AG09309 (cell line): ENCODE data around the gene GABRA1.

Experiments used
- DNase-seq: peaks from one replicate; pipeline ENCODE4 v3.0.0-alpha.2; 2010; ENCODE audit warnings: low read depth
- H3K4me3 ChIP-seq: 2 replicates; pipeline ENCODE4 v1.5.1; 2011; ENCODE audit warnings: mild to moderate bottlenecking, low read depth, low read length, moderate library complexity; ENCODE audit not compliant: control insufficient read depth
- TF ChIP-seq, protein P1 (sequence below): IDR thresholded peaks from 2 replicates; pipeline ENCODE4 v1.5.1; 2011; ENCODE audit warnings: mild to moderate bottlenecking, low read depth, low read length, inconsistent platforms; ENCODE audit not compliant: insufficient read depth, control insufficient read depth; ENCODE audit errors: missing control alignments

The GABRA1 gene

DNA sequence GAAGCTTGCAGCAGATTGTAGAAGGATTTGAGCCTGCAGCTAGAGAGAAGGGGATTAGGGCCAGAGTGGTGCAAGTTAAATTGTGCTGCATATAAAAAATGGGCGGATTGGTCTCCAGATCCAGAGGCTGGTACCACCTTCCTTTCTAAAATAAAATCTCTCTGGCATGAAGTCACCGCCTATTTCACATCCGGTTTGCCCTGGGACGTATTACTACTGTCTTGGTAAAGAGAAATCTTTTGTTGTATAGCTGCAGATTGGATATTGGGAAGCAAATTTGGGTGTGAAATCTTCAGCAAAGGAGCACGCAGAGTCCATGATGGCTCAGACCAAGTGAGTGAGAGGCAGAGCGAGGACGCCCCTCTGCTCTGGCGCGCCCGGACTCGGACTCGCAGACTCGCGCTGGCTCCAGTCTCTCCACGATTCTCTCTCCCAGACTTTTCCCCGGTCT is at the start of gene GABRA1:
Gene GABRA1, plus strand, starts transcription at position 180 of the 451 bp plus-strand sequence. CDS start 2,691 bp downstream, outside the sequence.
- no peak for DNase-seq
- TF ChIP-seq, protein P1, sequence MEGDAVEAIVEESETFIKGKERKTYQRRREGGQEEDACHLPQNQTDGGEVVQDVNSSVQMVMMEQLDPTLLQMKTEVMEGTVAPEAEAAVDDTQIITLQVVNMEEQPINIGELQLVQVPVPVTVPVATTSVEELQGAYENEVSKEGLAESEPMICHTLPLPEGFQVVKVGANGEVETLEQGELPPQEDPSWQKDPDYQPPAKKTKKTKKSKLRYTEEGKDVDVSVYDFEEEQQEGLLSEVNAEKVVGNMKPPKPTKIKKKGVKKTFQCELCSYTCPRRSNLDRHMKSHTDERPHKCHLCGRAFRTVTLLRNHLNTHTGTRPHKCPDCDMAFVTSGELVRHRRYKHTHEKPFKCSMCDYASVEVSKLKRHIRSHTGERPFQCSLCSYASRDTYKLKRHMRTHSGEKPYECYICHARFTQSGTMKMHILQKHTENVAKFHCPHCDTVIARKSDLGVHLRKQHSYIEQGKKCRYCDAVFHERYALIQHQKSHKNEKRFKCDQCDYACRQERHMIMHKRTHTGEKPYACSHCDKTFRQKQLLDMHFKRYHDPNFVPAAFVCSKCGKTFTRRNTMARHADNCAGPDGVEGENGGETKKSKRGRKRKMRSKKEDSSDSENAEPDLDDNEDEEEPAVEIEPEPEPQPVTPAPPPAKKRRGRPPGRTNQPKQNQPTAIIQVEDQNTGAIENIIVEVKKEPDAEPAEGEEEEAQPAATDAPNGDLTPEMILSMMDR = no peak
- H3K4me3 ChIP-seq = no peak within 1 kb of the TSS

DNA sequence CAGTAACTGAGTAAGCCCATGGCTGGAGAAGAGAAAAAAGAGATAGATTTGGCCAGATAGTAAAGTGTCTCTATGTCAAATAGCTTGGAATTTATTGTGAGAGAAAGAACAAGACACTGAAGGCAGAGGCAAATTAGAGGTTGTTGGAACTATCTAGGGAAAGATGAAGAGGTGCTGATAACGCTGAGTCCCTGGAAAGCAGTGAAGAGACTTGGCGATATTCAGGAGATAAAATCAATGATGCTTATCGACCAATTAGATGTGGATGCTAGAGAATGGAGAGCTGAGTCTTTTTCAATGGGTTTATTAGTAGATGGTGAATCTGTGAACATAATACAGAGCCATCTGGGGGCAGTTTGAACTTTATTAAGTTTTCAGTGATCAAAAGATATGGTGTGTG is 48.6 kb upstream of the GABRA1 start:
- no peak overlapping the region for H3K4me3 ChIP-seq
- DNase-seq = no peak
- TF ChIP-seq, protein P1 = no peak

DNA sequence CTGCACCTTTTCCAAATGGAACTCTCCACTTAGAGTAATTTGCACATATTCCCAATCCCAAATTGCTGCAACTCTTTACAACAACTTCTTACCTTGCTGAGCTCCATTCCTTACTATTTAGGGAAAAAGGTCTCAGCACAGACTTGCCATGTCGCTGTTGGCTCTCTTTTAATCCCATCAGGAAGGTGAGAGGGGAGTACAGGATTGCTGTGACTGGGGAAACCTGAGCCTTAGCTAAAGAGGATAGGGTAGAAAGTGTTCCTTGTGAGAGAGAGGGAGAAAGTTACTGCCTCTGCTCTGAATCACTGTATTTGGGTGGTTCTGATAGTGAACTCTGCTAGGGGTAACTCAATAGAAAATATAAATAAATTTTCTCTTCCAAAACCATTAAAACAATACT is 43.7 kb upstream of the GABRA1 start:
- no peak for DNase-seq
- TF ChIP-seq, protein P1 = no peak
- H3K4me3 ChIP-seq = no peak overlapping the region

DNA sequence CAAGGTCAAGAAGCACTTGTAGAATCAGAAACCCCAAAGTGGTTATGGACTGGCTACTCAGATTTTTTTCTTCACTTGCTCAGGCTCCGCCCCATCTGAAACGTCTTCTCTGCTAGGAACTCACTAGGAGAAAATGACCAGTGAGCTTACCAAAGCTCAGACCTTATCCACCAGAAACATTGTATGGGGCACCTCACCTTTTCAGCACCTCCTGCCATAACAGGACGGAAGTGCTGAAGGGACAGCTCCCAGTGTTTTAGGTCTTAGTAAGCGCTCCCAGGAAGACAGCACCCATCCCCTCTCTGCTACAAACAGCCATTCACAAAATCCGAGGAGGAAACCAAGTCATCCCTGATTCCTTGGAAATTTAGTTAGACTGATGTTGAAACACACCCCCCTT is 1.2 kb upstream of the GABRA1 start:
- TF ChIP-seq, protein P1 = no peak
- no peak for DNase-seq

DNA sequence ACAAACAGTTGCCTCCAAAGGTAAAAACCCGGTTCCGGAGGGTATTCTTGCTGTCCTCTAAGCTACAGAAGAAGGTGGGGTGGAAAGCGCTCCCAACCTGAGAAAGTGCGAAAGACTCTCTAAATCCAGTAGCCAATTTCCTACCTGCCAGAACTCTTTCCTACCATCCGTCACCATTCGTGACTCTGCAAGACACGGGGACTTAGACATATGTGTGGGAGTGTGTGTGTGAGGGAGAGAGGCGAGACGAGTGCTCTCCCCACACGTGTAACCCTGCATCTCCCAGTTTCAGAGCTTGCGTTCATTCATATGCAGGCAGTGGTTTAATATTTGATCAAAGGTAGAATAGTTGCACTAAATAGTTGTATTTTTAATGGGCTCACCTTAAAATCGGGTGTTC is 473 bp upstream of the GABRA1 start:
- TF ChIP-seq, protein P1 = no peak
- no peak overlapping the region for H3K4me3 ChIP-seq
- no peak for DNase-seq

More for the DNA sequence above, 1.2 kb upstream of the GABRA1 start:
- H3K4me3 ChIP-seq = no peak overlapping the region

DNA sequence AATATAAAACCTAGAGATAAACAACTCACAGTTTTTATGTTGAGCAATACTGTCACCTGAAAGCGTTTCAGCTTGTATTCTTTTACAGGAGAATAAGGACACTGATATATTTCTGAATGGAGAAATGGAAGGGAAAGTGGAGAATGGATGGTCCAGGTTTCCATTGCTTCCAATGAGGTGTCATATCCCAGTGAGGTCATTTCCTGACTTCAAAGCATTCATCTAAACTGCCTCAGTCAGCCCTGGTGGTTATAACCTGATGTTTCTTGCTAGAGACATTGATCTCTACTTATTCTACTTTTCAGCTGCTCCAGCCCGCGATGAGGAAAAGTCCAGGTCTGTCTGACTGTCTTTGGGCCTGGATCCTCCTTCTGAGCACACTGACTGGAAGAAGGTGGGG is 2.6 kb downstream of the GABRA1 start:
- TF ChIP-seq, protein P1 = no peak
- no peak for DNase-seq
- no peak overlapping the region for H3K4me3 ChIP-seq
